ENCODE data around the gene TRAPPC10.
A peak's percentile ranks its signal among the peaks of the same experiment; 100 is the strongest.
"Not testable (repeated sequence)": the region's sequence is repeated elsewhere in the genome, so short reads cannot be mapped to it uniquely, and the experiment has no call there.

Gene TRAPPC10

GRCh38 chr21:44089001-44089911 is 77.1 kb downstream of the TRAPPC10 start:
- peak; percentile 54 for DNase-seq (ENCODE audit: low spot score)

GRCh38 chr21:44090325-44090724 is 78.2 kb downstream of the TRAPPC10 start:
- DNase-seq (ENCODE audit: low spot score), result peak; percentile 38

- DNase-seq (ENCODE audit: low spot score), result no peak
Measured at GRCh38 chr21:44092211-44092610, 80.1 kb downstream of the TRAPPC10 start.

GRCh38 chr21:44093761-44094160 is 81.7 kb downstream of the TRAPPC10 start:
- DNase-seq (ENCODE audit: low spot score), result no peak

GRCh38 chr21:44094832-44095231 is 82.7 kb downstream of the TRAPPC10 start:
- no peak for DNase-seq (ENCODE audit: low spot score)

- not testable (repeated sequence) for DNase-seq (ENCODE audit: low spot score)
Measured at GRCh38 chr21:44098507-44098906, 86.4 kb downstream of the TRAPPC10 start.

GRCh38 chr21:44098964-44099363 is 86.9 kb downstream of the TRAPPC10 start:
- not testable (repeated sequence) for DNase-seq (ENCODE audit: low spot score)

- DNase-seq (ENCODE audit: low spot score), result not testable (repeated sequence)
Measured at GRCh38 chr21:44107026-44107501, 95.0 kb downstream of the TRAPPC10 start, which contains the start of gene PWP2. TSS of gene PWP2 (plus strand) at chr21:44107399. CDS start at chr21:44107417, 18 bp downstream.

GRCh38 chr21:44107589-44107988 is 95.5 kb downstream of the TRAPPC10 start:
- not testable (repeated sequence) for DNase-seq (ENCODE audit: low spot score)

GRCh38 chr21:44113702-44114371 is 101.7 kb downstream of the TRAPPC10 start:
- not testable (repeated sequence) for DNase-seq (ENCODE audit: low spot score)

GRCh38 chr21:44122131-44122530 is 110.0 kb downstream of the TRAPPC10 start:
- not testable (repeated sequence) for DNase-seq (ENCODE audit: low spot score)

- DNase-seq (ENCODE audit: low spot score), result not testable (repeated sequence)
Measured at GRCh38 chr21:44127827-44128226, 115.7 kb downstream of the TRAPPC10 start.

GRCh38 chr21:44133715-44134057 is 121.6 kb downstream of the TRAPPC10 start:
- not testable (repeated sequence) for DNase-seq (ENCODE audit: low spot score)

GRCh38 chr21:44134732-44135131 is 122.6 kb downstream of the TRAPPC10 start:
- DNase-seq (ENCODE audit: low spot score), result not testable (repeated sequence)

- DNase-seq (ENCODE audit: low spot score), result not testable (repeated sequence)
Measured at GRCh38 chr21:44138039-44138438, 125.9 kb downstream of the TRAPPC10 start.

- DNase-seq (ENCODE audit: low spot score), result not testable (repeated sequence)
Measured at GRCh38 chr21:44139787-44140551, 127.9 kb downstream of the TRAPPC10 start.

GRCh38 chr21:44140552-44140932 is 128.4 kb downstream of the TRAPPC10 start:
- DNase-seq (ENCODE audit: low spot score), result not testable (repeated sequence)

- not testable (repeated sequence) for DNase-seq (ENCODE audit: low spot score)
Measured at GRCh38 chr21:44142470-44142869, 130.4 kb downstream of the TRAPPC10 start.

GRCh38 chr21:44143380-44143779 is 131.3 kb downstream of the TRAPPC10 start:
- DNase-seq (ENCODE audit: low spot score), result not testable (repeated sequence)

- not testable (repeated sequence) for DNase-seq (ENCODE audit: low spot score)
Measured at GRCh38 chr21:44143996-44144395, 131.9 kb downstream of the TRAPPC10 start.

- not testable (repeated sequence) for DNase-seq (ENCODE audit: low spot score)
Measured at GRCh38 chr21:44144784-44145602, 132.9 kb downstream of the TRAPPC10 start.
